DND-41 (cell line): ENCODE measurements around the gene MAFG.
A peak's percentile ranks its signal among the peaks of the same experiment; 100 is the strongest.

Experiments used
- ATAC-seq: fragments of 200-7000 bp; cut with Tn5 transposase; 3 replicates; pipeline ENCODE4 v1.9.1; 2021; ENCODE audit warnings: low read depth; ENCODE audit not compliant: insufficient read depth
- DNase-seq: peaks from one replicate; pipeline ENCODE4 v3.0.0-alpha.2; 2020
- H2AFZ ChIP-seq: 2 replicates; pipeline ENCODE4 v1.6.0; 2012; ENCODE audit warnings: low read depth, low read length
- H3K27ac ChIP-seq: 2 replicates; pipeline ENCODE4 v1.5.1; 2012; ENCODE audit warnings: low read length, inconsistent platforms
- H3K27me3 ChIP-seq: fragments of 200-600 bp; sonication (generic); 2 replicates; pipeline ENCODE4 v1.6.0; 2012; ENCODE audit warnings: low read length, mild to moderate bottlenecking, inconsistent platforms; ENCODE audit not compliant: insufficient read depth, poor library complexity
- H3K36me3 ChIP-seq: 2 replicates; pipeline ENCODE4 v1.5.1; 2012; ENCODE audit warnings: low read length, inconsistent platforms; ENCODE audit not compliant: insufficient read depth
- H3K4me1 ChIP-seq: 2 replicates; pipeline ENCODE4 v1.5.1; 2012; ENCODE audit warnings: mild to moderate bottlenecking, low read length; ENCODE audit not compliant: insufficient read depth
- H3K4me2 ChIP-seq: 2 replicates; pipeline ENCODE4 v1.6.0; 2012; ENCODE audit warnings: mild to moderate bottlenecking, moderate library complexity, low read length, inconsistent platforms; ENCODE audit not compliant: insufficient read depth
- H3K4me3 ChIP-seq, 2 experiments: fragments of 200-600 bp in 1 of 2; shearing (Covaris generic) in 1 of 2; 2 replicates each; pipeline ENCODE4 v1.5.1; 2012 to 2016; ENCODE audit warnings: inconsistent platforms in 2 of 2, low read length in 2 of 2, mild to moderate bottlenecking in 2 of 2, low read depth in 1 of 2, moderate library complexity in 1 of 2
- H3K79me2 ChIP-seq: 2 replicates; pipeline ENCODE4 v1.6.0; 2012; ENCODE audit warnings: low read length, inconsistent platforms; ENCODE audit not compliant: insufficient read depth
- H3K9ac ChIP-seq: 2 replicates; pipeline ENCODE4 v1.6.0; 2012; ENCODE audit warnings: low read depth, mild to moderate bottlenecking, inconsistent platforms, low read length, moderate library complexity
- H3K9me3 ChIP-seq: 2 replicates; pipeline ENCODE4 v1.5.1; 2012; ENCODE audit warnings: low read length, moderate library complexity, mild to moderate bottlenecking, inconsistent platforms; ENCODE audit not compliant: insufficient read depth, severe bottlenecking
- H4K20me1 ChIP-seq: 2 replicates; pipeline ENCODE4 v1.6.0; 2012; ENCODE audit warnings: low read length; ENCODE audit not compliant: insufficient read depth
- EZH2 ChIP-seq: IDR thresholded peaks from 3 replicates; pipeline ENCODE4 v1.6.1; 2012; ENCODE audit warnings: borderline replicate concordance, low read depth, mild to moderate bottlenecking, moderate library complexity, low read length, inconsistent platforms; ENCODE audit not compliant: severe bottlenecking
- TF ChIP-seq, protein P1 (sequence below): IDR thresholded peaks from 2 replicates; pipeline ENCODE4 v1.5.1; 2012; ENCODE audit warnings: borderline replicate concordance, low read length, moderate library complexity, mild to moderate bottlenecking; ENCODE audit not compliant: poor library complexity, severe bottlenecking; ENCODE audit errors: extremely low read depth

The MAFG gene

DNA sequence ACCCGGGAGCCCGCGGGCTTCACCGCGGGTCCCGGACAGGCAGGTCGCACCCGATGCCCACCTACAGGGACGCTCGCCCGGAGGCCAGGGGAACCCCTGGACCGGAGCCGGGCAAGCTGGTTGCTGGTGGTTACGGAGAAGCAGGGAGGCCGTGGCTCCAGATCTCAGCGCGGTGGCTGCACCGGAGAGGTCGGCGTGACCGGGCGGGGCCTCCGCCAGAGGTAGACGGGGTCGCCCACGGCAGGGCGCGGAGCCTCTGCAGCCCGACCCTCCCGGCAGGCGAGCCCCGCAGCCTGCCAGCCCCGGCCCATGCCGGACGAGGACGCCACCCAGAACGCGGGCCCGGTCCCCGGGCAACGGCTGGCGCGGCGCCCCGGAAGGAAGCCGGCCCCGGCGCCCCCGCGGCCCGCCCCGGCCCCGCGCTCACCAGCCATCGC, 16.7 kb downstream of the MAFG start:
- no peaks in the 10 kb centered on the region for H3K9me3 ChIP-seq
- DNase-seq = no peak
- peaks cover 81% of the 10 kb centered on the region for H3K36me3 ChIP-seq
- H3K4me1 ChIP-seq = peaks cover 27% of the 10 kb centered on the region
- no peak; the same call in 2 of the 3 replicates for ATAC-seq
- H3K4me2 ChIP-seq = peak overlapping the region; percentile 76
- peak overlapping the region; percentile 67; the same call in 1 of the 2 replicates for H3K27ac ChIP-seq
- no peak for TF ChIP-seq EZH2
- TF ChIP-seq, protein P1, sequence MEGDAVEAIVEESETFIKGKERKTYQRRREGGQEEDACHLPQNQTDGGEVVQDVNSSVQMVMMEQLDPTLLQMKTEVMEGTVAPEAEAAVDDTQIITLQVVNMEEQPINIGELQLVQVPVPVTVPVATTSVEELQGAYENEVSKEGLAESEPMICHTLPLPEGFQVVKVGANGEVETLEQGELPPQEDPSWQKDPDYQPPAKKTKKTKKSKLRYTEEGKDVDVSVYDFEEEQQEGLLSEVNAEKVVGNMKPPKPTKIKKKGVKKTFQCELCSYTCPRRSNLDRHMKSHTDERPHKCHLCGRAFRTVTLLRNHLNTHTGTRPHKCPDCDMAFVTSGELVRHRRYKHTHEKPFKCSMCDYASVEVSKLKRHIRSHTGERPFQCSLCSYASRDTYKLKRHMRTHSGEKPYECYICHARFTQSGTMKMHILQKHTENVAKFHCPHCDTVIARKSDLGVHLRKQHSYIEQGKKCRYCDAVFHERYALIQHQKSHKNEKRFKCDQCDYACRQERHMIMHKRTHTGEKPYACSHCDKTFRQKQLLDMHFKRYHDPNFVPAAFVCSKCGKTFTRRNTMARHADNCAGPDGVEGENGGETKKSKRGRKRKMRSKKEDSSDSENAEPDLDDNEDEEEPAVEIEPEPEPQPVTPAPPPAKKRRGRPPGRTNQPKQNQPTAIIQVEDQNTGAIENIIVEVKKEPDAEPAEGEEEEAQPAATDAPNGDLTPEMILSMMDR = no peak
- H4K20me1 ChIP-seq = peaks cover 66% of the 10 kb centered on the region
- no peaks in the 10 kb centered on the region for H3K27me3 ChIP-seq
- peak overlapping the region; percentile 45 to 95; a peak in 3 of 4 replicates for H3K4me3 ChIP-seq
- H3K79me2 ChIP-seq = peaks cover 27% of the 10 kb centered on the region
- H3K9ac ChIP-seq = peak overlapping the region; percentile 70
- peak overlapping the region; percentile 60 for H2AFZ ChIP-seq

DNA sequence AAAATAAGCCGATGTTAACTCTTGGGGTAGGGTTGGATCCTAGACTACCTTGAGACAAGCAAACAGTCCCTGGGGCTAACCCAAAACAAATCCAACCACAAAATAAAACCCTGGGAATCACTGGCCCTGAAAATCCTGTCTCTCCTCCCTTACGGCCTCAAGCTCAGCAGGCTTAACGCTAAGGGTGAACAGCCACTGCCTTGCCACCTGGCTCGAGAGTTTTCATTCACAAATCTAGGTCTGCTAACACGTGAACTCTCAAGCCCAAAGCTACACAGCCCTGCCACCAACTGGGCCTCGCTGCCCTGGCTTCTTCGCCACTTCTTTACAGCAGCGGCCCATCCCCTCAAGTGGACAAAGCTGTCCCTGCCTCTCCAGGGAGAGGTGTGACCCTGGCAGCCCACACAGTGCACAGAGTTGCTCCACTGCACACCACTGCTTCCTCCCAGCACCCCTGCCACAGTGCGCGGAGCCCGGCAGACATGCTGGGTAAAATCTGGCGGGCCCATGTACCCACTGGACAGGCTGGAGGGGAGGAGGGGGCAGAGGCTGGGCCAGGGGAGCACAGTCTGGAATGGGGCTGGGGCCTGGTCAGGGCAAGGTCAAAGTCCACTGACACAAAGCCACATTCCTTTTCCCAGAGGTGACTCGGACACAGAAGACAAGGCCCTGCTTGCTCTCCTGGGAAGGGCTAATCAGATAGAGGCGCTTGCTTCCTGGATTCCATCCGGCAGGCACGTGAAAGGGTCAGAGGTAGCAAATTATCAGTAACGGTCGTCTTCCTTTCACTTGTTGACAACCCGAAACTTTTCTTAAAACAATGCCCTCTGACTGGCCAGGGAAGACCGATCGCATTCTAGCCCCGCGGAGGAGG, 17.3 kb downstream of the MAFG start:
- ATAC-seq = no peak
- H3K4me1 ChIP-seq = peaks cover 25% of the 10 kb centered on the region
- peak overlapping the region; percentile 60; the same call in 1 of the 2 replicates for H2AFZ ChIP-seq
- peak overlapping the region; percentile 70 for H3K9ac ChIP-seq
- peaks cover 21% of the 10 kb centered on the region for H3K79me2 ChIP-seq
- H3K9me3 ChIP-seq = no peaks in the 10 kb centered on the region
- peak overlapping the region; percentile 45 to 95; a peak in 3 of 4 replicates for H3K4me3 ChIP-seq
- H3K36me3 ChIP-seq = peaks cover 81% of the 10 kb centered on the region
- no peak for TF ChIP-seq EZH2
- TF ChIP-seq, protein P1 = no peak
- H3K27me3 ChIP-seq = no peaks in the 10 kb centered on the region
- peak overlapping the region; percentile 67 for H3K27ac ChIP-seq
- DNase-seq = no peak
- H4K20me1 ChIP-seq = peaks cover 61% of the 10 kb centered on the region
- peak overlapping the region; percentile 76 for H3K4me2 ChIP-seq

DNA sequence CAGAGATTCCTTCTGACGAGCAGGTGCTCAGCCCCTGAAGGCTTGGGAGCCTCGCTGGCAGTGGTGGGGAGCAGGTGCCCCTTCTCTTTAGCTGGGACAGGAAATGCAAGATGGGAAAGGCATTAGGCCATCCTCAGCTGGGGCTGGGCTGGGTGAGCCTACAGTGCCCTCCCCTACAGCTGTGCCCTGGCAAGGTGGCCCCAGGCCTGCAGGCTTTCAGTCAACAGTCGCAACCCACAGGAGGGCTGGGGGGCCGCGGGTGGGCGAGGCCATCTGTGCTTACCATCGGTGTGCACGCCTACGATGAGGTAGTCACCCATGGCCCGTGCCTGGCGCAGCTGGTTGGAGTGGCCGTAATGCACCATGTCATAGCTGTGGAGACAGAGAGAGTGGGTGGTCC, 18.3 kb downstream of the MAFG start:
- Histone ChIP-seq H3K27ac (no peak overlapping the region), H3K9ac (peak overlapping the region; percentile 70; the same call in 1 of the 2 replicates)

More for the DNA sequence above, 18.3 kb downstream of the MAFG start:
- H3K4me1 ChIP-seq = peaks cover 25% of the 10 kb centered on the region
- peaks cover 81% of the 10 kb centered on the region for H3K36me3 ChIP-seq
- ATAC-seq (no peak), DNase-seq (no peak)
- TF ChIP-seq, protein P1 = no peak
- no peak for TF ChIP-seq EZH2
- peak overlapping the region; percentile 76 for H3K4me2 ChIP-seq
- H3K79me2 ChIP-seq = peaks cover 21% of the 10 kb centered on the region
- H4K20me1 ChIP-seq = peaks cover 53% of the 10 kb centered on the region
- H2AFZ ChIP-seq = no peak overlapping the region
- H3K9me3 ChIP-seq = no peaks in the 10 kb centered on the region
- H3K4me3 ChIP-seq = no peak overlapping the region
- no peaks in the 10 kb centered on the region for H3K27me3 ChIP-seq
